NT2/D1 (cell line): ENCODE data around the gene TNN.

Source experiments
- SUZ12 ChIP-seq: IDR thresholded peaks from 2 replicates; pipeline ENCODE4 v1.6.1; 2011; ENCODE audit not compliant: insufficient read length, insufficient read depth; ENCODE audit errors: extremely low read depth
- YY1 ChIP-seq: IDR thresholded peaks from 2 replicates; pipeline ENCODE4 v1.6.1; 2011; ENCODE audit not compliant: insufficient read length, insufficient read depth
- ZNF274 ChIP-seq: IDR thresholded peaks from 2 replicates; pipeline ENCODE4 v1.6.1; 2011; ENCODE audit warnings: mild to moderate bottlenecking, low read depth, low read length

- no peak for TF ChIP-seq YY1
- TF ChIP-seq SUZ12, result no peak
- TF ChIP-seq ZNF274, result no peak
These were observed 23.1 kb downstream of the TNN start for GRCh38 chr1:175090780-175091179.
